Measurements from ENCODE around the gene PTPRN2. TPM values are rescaled to one million over a fixed set of nuclear protein-coding genes. Genes with fewer than 3 reads are reported as not detected.

The PTPRN2 gene
- total and polyA plus RNA-seq, 2 of the 13 experiments (the other 11 are each of a cell fraction or from before 2014, with no cell fraction given) = 2.5 to 24.2 TPM

DNA sequence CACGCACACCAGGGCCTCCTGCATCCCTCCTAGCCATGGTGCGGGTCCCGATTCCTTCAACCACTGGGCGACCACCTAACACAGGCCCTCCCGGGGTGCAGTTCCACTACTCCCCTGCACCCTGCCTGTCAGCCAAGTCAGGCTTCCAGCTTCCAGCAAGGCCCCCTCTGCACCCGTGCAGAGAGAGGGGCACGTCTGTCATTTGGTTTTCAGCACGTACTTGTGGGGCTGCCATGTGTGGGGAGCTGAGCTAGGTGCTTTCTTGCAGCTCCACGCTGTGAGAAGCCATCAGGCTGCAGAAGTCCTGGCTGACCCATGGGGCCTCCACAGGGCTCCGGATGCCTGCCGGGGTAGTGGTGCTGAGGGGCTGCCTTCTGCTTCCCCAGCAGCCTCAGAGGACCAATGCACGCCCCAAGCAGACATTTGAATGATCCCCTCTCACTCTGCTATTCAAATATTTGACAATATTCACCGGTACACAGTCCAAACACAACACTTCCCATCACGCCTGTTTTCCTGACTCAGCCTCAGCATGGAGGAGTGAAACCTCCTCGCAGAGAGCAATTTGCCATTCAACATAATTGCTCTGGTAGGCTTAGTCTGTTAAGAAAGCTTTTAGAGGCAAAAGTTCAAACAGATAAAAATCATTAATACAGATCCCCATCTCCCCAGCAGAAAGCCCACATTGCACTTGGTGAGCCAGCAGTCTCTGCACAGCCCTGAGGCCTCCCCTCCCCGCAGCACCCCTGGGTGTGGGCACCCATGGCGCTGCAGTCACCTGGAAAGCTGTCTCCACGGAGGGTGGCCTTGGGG is 449.9 kb downstream of the PTPRN2 start:
- FAIRE-seq (no peak), ATAC-seq (peak; percentile 70), DNase-seq (ENCODE audit: low spot score) (no peak)
- intact Hi-C loops (cut with micrococcal nuclease; ENCODE audit: unreplicated experiment) = no loop called here
- Histone ChIP-seq H3K4me1 (ENCODE audit: insufficient read depth, low read length) (peaks cover 33% of the 10 kb centered on the region), H3K4me2 (ENCODE audit: low read depth, low read length) (peak overlapping the region; percentile 25), H3K27ac (ENCODE audit: extremely low read length, insufficient read depth, low read length) (peak overlapping the region; percentile 13), H3K4me3 (replicated peaks in 1 of 3; ENCODE audit: insufficient read depth in 1 of 3, low read depth in 2 of 3, low read length in 3 of 3) (no peak overlapping the region), H3K9me3 (ENCODE audit: low read length) (no peaks in the 10 kb centered on the region), H3K79me2 (ENCODE audit: insufficient read depth, low read length) (no peaks in the 10 kb centered on the region), H2AFZ (ENCODE audit: low read length) (no peak overlapping the region), H3K27me3 (ENCODE audit: control insufficient read depth in 1 of 2, insufficient read depth in 2 of 2, low read length in 2 of 2) (no peaks in the 10 kb centered on the region), H3K36me3 (replicated peaks in 1 of 2; ENCODE audit: control insufficient read depth in 1 of 2, insufficient read depth in 2 of 2, low read length in 2 of 2) (no peaks in the 10 kb centered on the region; a peak in 1 of 5 replicates), H4K20me1 (ENCODE audit: insufficient read depth, low read length) (no peaks in the 10 kb centered on the region; the same call in 1 of the 2 replicates), H3K9ac (ENCODE audit: insufficient read depth, low read depth, low read length) (no peak overlapping the region)
- TF ChIP-seq, protein P1, sequence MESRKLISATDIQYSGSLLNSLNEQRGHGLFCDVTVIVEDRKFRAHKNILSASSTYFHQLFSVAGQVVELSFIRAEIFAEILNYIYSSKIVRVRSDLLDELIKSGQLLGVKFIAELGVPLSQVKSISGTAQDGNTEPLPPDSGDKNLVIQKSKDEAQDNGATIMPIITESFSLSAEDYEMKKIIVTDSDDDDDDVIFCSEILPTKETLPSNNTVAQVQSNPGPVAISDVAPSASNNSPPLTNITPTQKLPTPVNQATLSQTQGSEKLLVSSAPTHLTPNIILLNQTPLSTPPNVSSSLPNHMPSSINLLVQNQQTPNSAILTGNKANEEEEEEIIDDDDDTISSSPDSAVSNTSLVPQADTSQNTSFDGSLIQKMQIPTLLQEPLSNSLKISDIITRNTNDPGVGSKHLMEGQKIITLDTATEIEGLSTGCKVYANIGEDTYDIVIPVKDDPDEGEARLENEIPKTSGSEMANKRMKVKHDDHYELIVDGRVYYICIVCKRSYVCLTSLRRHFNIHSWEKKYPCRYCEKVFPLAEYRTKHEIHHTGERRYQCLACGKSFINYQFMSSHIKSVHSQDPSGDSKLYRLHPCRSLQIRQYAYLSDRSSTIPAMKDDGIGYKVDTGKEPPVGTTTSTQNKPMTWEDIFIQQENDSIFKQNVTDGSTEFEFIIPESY (CRISPR knock-in tag; IDR thresholded peaks at IDR 0.05) = 0 out of 2 replicates have a peak, but pooled peaks have one; percentile 23
- TF ChIP-seq, protein P2, sequence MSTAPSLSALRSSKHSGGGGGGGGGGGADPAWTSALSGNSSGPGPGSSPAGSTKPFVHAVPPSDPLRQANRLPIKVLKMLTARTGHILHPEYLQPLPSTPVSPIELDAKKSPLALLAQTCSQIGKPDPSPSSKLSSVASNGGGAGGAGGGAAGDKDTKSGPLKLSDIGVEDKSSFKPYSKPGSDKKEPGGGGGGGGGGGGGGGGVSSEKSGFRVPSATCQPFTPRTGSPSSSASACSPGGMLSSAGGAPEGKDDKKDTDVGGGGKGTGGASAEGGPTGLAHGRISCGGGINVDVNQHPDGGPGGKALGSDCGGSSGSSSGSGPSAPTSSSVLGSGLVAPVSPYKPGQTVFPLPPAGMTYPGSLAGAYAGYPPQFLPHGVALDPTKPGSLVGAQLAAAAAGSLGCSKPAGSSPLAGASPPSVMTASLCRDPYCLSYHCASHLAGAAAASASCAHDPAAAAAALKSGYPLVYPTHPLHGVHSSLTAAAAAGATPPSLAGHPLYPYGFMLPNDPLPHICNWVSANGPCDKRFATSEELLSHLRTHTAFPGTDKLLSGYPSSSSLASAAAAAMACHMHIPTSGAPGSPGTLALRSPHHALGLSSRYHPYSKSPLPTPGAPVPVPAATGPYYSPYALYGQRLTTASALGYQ (CRISPR knock-in tag; IDR thresholded peaks at IDR 0.05) = no peak
- TF ChIP-seq HNF4G (IDR thresholded peaks at IDR 0.05; ENCODE audit: borderline replicate concordance, low read depth, low read length) (no peak), HNF4G (CRISPR knock-in tag; IDR thresholded peaks at IDR 0.05; ENCODE audit: borderline replicate concordance, low read depth) (0 out of 2 replicates have a peak, but pooled peaks have one; percentile 17)
- TF ChIP-seq, protein P3, sequence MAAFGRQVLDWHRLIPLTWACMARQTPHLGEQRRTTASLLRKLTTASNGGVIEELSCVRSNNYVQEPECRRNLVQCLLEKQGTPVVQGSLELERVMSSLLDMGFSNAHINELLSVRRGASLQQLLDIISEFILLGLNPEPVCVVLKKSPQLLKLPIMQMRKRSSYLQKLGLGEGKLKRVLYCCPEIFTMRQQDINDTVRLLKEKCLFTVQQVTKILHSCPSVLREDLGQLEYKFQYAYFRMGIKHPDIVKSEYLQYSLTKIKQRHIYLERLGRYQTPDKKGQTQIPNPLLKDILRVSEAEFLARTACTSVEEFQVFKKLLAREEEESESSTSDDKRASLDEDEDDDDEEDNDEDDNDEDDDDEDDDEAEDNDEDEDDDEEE (CRISPR knock-in tag; IDR thresholded peaks at IDR 0.05) = no peak
- ChIA-PET POLR2A (no interaction called here), CTCF (ENCODE audit: low intra/inter-chr PET ratio, low total read pairs) (no interaction called here)
- WGBS (ENCODE audit: low lambda C conversion rate) = 53% methylated on average over 12 of the region's 18 CpGs
- BruUV-seq (replicated peaks) = no TSS peak
- in situ Hi-C loops (cut with HindIII; ENCODE audit: extremely low pct_ligation_motif_present, low pct_unique_long_range_greater_than_20kb) = no loop called here
